PC-3 (cell line): ENCODE measurements around the gene SPSB4.

ENCODE experiments used
- EZH2 ChIP-seq: fragments of 300-600 bp; sonication (generic); IDR thresholded peaks from one replicate; pipeline ENCODE4 v1.6.1; 2017; ENCODE audit warnings: antibody characterized with exemption, mild to moderate bottlenecking, low read length; ENCODE audit not compliant: unreplicated experiment
- TF ChIP-seq, protein P1 (sequence below): fragments of 300-600 bp; sonication (generic); conservative IDR thresholded peaks from 2 replicates; pipeline ENCODE4 v1.5.1; 2017; ENCODE audit warnings: antibody characterized with exemption, low read depth, mild to moderate bottlenecking, low read length

DNA sequence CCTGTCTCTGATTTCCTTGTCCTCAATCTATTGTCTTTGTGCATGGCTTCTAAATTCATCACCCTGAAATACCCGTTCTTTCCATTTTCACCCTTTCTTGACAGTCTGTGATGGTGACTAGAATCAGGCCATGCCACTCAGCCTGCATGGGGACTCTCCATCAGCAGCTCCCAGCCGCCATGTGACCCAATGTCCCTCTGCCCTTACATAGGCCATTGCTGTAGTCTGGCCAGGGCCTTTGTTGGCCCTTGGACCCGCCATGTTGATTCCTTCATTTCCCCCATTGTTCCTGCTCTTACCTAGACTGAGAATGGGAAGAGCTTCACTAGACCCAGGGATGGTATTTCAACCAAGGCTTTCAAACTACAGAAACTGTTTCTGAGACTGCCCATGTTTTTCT is 45.8 kb downstream of the SPSB4 start:
- TF ChIP-seq, protein P1, sequence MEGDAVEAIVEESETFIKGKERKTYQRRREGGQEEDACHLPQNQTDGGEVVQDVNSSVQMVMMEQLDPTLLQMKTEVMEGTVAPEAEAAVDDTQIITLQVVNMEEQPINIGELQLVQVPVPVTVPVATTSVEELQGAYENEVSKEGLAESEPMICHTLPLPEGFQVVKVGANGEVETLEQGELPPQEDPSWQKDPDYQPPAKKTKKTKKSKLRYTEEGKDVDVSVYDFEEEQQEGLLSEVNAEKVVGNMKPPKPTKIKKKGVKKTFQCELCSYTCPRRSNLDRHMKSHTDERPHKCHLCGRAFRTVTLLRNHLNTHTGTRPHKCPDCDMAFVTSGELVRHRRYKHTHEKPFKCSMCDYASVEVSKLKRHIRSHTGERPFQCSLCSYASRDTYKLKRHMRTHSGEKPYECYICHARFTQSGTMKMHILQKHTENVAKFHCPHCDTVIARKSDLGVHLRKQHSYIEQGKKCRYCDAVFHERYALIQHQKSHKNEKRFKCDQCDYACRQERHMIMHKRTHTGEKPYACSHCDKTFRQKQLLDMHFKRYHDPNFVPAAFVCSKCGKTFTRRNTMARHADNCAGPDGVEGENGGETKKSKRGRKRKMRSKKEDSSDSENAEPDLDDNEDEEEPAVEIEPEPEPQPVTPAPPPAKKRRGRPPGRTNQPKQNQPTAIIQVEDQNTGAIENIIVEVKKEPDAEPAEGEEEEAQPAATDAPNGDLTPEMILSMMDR, result no peak
- TF ChIP-seq EZH2, result no peak
